Activated CD8-positive, alpha-beta memory T cell treated with anti-CD3 and anti-CD28 coated beads, Interleukin-2, amount 50 U/mL, for 4 hours (primary cell): ENCODE results near the gene AGAP1.
"Not testable (repeated sequence)": the region's sequence is repeated elsewhere in the genome, so short reads cannot be mapped to it uniquely, and the experiment has no call there.

Experiments used
- DNase-seq: peaks from one replicate; pipeline ENCODE4 v3.0.0-alpha.2; 2020

The AGAP1 gene

DNA sequence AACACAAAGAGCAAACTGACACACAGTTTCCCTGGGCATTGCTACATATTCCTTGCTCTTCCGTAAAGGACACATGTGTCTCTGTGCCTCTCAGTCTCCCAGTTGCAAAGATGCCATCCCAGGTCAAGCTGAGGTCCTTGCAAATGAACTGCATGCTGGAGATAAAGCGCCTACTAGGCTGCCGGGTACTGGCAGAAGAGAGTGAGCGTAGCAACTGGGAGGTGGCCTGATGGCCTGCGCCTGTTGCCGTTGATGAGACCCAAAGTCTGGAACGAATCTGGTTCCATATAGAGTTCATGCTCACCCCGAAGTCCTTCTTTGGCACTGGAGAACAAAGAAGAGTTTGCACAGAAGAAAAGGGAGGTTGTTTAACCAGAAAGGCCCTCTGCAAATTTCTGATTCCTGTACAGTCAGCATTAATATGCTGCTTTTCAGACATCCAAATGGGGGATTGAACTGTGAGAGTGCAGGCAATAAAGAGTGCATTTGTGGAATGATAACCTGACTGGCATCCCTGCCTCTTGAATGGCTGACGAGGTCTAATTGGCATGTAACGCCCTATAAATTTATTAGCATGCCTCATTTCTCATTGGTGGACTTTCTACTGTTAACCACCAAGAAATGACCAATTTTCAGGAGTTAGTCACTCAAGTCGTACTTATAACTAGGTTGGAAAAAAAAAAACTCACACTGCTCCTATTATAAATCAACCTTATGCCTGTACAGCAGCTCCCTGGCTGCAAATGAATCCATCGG lies 595.6 kb downstream of the AGAP1 start:
- DNase-seq: no peak

GRCh38 chr2:236090027-236090382 lies 596.2 kb downstream of the AGAP1 start:
- no peak for DNase-seq

GRCh38 chr2:236090826-236091225 lies 597.0 kb downstream of the AGAP1 start:
- not testable (repeated sequence) for DNase-seq

DNA sequence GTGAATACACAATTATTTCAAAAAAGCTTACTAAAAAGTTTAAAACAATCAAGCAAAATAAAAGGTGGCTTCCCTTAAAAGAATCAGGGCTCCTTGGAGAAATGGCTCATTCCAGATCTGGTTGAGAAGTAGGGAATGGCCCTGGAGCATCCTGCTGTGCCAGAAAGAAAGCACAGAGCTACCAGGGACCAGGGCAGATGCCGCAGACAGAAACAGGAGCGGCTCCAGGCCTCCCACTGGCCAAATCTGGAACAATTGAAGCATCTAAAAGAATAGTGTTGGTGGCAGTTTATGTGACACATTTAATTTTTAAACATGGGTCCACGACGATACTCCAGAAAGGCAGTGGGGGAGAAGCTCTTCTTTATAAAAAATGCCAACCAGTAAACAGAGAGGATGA lies 598.9 kb downstream of the AGAP1 start:
- no peak for DNase-seq

GRCh38 chr2:236093134-236093533 lies 599.3 kb downstream of the AGAP1 start:
- no peak for DNase-seq

DNA sequence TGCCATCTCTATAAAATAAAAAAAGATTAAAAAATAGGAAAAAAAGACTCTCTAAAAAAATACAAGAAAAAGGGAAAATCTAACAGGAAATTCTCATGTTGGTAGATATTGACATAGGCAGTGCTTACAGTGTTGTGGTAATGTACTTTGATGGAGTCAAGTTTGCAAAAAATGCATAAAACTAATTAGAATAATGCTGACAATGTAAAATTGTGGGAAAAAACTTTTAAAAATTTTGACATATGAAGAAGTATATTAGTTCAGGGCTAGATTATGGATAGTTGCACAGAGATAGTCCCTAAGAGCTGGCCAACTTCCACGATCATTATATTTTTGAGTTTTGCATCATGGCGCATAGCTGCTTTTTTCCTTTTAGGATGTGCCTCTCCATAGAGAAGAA lies 601.7 kb downstream of the AGAP1 start:
- no peak for DNase-seq

DNA sequence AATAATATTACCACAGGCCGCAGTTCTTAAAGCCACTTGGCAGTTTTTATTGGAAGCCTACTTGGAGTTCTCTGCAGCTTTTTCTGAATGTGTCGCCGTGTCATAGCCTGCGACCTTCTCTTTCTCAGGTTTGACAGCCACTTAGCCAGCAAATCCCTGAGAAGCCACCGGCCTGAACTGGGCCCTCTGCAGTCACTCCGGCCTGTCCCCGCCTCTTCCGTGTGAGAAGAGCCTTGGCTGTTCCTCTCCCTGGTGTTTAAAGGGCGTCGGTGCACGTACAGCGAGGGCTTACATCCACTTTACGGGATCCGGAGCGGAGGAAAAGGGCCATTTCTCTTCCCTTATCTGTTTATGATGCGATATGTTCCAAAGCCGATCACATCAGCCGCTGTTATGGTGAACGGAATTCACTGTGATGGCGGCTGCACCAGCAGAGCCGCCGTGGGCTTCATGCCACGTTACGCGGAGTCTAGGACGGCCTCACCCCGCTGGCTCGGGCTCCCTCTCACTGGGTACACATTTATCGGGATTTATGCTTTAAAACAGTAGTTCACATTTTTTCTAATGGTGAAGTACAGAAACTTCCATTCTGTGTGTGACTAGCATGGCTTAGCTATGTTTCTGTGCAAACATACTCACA lies 607.6 kb downstream of the AGAP1 start:
- DNase-seq: no peak

GRCh38 chr2:236102971-236103370 lies 609.1 kb downstream of the AGAP1 start:
- no peak for DNase-seq

- DNase-seq: no peak
Observed at GRCh38 chr2:236103981-236104380, 610.1 kb downstream of the AGAP1 start.

DNA sequence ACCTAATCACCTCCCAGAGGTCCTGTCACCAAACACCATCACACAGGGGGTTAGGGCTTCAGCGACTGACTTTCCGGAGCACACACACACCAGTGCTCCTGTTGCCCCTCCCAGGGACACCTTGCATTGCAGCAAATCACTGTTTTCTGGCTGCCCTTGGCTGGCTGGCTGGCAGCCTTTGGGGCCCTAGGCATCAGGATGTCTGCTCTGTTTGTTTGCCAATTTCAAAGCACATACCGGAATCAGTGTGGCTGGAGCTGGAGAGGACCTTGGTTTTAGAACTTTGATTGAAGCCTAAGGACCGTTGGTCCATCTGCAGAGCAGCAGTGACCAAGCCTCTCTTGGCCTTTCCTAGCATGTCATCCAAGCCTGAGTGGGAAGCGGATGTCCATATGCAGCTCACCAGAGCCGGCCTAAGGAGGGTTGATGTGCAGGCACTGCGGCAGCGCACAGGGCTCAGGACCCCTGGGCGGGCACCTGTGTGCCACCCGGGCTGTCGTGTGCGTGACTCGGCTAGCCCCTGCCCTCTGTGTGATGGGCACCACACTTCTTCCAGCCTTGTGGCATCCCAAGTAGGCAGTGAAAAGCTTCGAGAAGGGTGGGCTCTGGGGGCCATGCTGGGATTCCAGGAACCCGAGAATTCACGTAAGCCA lies 612.2 kb downstream of the AGAP1 start:
- DNase-seq: no peak

DNA sequence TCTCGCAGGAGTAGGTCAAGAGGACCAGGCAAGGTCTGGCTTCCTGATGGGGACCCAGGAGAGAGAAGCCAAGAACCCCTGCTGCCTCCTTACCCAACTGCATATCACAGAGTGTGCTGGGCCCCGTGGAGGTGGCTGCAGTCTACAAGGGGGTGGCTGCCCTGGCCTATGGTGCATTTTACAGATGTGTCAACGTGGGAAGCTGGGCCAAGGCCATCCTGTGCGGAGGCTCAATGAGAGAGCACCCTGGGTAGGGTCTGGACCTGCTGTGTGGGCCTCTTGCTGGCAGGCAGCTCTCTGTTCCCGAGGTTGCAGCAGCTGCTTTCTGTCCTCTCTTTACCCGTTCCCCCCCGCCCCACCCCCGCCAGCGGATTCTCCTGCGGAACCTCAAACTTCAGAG lies 612.9 kb downstream of the AGAP1 start:
- DNase-seq: no peak

GRCh38 chr2:236107536-236107935 lies 613.7 kb downstream of the AGAP1 start:
- no peak for DNase-seq

DNA sequence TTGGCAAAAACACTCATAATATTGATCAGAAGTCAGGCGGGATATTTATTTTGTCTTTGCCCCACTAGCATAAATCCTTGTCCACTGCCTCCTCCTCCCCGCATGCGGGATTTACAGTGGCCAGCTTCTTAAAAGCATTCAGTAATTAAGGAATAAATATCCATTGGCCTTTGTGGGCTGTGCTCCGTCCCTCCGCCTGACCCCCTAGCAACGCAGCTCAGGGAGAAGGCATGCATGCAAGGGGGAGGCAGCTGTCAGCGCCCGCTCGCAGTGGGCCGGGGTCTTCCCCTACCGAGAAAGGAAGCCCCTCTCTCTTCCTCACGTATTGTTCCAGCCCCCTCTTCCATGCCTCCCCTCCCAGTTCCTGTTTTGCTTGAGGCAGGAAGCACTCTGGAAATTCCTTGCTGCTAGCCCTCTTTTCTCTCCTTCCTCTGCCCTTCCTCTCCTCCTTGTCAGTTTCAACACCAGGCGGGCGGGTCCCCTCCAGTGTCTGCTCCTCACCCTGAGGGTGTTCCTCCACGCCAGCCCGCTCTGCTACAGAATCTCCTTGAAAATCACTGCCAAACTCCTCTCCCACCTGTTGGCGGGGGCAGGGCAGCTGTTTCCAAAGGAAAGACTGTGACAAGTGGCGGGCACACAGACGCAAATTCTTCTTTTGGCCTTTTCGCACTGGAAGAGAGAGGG lies 614.2 kb downstream of the AGAP1 start:
- DNase-seq: no peak

GRCh38 chr2:236109061-236109460 lies 615.2 kb downstream of the AGAP1 start:
- no peak for DNase-seq

DNA sequence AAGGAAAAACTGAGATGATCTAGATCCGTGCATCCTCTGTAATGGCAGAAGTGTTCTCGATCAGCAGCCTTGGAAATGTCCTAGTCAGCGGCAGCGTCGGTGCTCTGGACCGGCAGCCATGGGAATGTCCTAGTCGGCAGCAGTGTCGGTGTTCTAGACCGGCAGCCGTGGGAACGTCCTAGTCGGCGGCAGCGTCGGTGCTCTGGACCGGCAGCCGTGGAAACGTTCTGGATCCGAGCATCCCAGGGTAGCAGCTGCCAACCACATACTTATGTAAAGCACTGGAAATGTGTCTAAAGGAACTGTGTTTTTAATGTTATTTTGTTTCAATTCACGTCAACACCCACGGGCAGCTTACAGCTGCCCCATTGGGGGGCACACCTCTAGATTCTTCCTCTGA lies 615.6 kb downstream of the AGAP1 start:
- no peak for DNase-seq

- DNase-seq: no peak
Observed at GRCh38 chr2:236112466-236112865, 618.6 kb downstream of the AGAP1 start.

DNA sequence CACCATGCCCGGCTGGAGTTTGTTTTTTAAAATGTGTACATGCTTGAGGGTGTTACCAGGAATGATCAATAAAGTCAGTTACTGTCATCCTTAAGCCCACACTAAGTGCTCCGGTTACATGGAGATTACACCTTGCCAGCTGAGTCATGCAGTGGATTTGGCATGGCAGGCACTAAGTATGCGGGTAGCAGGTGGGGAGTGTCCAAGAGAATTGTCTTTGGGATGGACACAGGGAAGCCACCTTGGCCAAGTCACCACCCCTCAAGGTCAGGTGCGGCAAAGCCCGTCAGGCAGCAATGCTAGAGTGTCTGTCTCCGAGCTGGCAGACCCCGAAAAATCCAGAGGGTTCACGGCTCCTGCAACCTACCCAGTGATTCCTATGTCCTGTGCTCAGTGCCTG lies 619.6 kb downstream of the AGAP1 start:
- no peak for DNase-seq

DNA sequence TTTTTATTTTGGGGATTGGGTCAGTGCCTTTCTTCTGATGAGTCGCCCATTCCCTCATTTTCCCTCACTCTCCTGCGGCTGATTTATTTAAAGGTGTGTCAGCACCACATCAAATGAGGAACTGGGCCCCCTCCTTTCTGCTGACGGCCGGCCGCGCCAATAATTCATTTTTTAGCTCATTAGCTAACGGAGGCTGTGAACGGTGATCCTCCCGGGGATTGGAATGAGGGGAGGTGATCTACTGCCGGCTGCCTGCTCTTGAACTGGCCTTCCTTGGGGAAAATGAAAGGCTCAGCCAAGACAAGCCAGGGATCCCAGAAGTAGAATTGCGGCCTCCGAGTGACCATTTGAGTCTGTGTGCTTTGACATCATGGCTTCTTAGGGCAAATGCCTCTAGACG lies 620.1 kb downstream of the AGAP1 start:
- no peak for DNase-seq

GRCh38 chr2:236114959-236115358 lies 621.1 kb downstream of the AGAP1 start:
- no peak for DNase-seq

- DNase-seq: no peak
Observed at GRCh38 chr2:236117401-236117800, 623.6 kb downstream of the AGAP1 start.

DNA sequence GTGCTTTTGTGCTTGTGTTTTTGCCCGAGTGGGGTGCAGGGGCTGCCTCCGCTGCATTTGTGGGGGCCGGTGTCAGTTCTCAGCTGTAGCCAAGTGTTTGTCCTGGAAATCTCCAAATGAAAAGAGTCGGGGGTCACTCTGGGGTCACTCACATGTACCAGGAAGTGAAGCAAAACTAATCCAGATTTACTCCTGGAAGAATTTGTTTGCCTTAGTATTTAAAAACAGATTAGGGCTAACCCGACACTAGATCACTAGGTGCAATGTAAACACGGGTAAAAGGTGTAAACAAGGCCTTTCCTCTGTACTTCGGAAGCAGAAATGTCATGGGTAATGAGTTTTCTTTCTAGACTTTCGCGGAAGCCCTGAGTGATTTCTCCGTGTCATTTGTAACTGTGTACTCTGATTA lies 624.0 kb downstream of the AGAP1 start:
- no peak for DNase-seq

DNA sequence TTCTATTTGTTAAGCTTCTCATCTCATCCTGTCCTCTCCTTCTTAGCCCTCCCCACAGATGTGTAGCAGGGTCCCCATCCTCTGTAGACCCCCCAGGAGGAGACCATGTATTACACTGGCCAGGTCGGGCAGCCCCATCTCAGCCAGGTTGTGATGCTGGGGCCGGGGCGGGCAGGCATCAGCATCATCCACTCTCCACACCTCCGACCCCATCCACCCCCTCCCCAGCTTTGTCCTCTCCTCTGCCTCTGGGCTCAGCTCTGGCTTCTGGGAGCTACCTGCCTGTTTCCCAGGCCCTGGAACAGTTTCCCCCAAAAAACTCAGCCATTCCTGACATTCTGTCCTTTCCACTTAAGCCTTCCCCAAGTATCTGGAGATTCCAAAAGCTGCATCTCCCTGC lies 625.2 kb downstream of the AGAP1 start:
- DNase-seq: no peak

GRCh38 chr2:236119476-236119875 lies 625.6 kb downstream of the AGAP1 start:
- DNase-seq: no peak

- no peak for DNase-seq
Observed at GRCh38 chr2:236120141-236120601, 626.3 kb downstream of the AGAP1 start.
